NCI-H146 treated with DMSO at 0.1 percent for 48 hours (cell line): ENCODE results near the gene PRELID2.
"Not testable (repeated sequence)": the region's sequence is repeated elsewhere in the genome, so short reads cannot be mapped to it uniquely, and the experiment has no call there.

ENCODE experiments used
- DNase-seq: peaks from one replicate; lab custom pipeline; 2025; ENCODE audit not compliant: unreplicated experiment; lab: John Stamatoyannopoulos, UW

PRELID2 gene

GRCh38 chr5:145752534-145752933 lies 82.6 kb downstream of the PRELID2 start:
- DNase-seq = no peak

GRCh38 chr5:145750199-145750598 lies 84.9 kb downstream of the PRELID2 start:
- DNase-seq = no peak

- no peak for DNase-seq
Measured at GRCh38 chr5:145743396-145744061, 91.6 kb downstream of the PRELID2 start.

DNA sequence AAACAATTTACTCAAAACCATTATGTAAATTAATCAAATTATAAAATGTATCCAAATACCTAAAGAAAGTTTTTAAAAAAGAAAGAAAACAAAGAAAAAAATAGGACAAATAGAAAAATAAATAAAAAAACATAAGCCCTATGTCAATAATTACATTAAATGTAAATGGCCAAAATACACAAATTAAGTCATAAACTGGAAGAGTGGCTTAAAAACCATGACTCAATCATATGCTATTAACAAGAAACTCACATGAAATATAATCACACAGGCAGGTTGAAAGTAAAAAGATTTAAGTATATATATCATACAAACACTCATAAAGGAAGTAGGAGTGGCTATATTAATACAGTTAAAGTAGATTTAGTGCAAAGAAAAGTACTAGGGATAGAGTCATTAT lies 95.3 kb downstream of the PRELID2 start:
- no peak for DNase-seq

GRCh38 chr5:145738227-145738626 lies 96.9 kb downstream of the PRELID2 start:
- no peak for DNase-seq

DNA sequence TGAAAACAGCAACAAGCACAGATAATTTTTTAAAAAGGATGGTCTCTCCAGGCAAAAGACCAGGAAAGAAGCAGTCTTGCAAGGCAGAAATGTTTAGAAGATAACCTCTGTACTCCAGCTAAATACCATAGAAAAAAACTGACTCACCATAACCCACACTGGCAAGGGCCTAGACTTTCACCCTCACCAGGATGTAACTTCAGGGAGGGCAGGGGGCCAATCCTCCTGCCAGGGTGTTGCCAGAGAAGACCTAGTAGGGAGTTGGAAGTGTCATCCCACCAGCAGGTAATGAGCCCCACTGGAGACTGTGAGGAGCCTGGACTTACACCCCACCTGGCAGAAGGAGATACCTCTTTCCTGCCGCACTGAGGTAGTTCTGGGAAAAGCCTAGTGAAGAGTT lies 97.6 kb downstream of the PRELID2 start:
- DNase-seq = no peak

GRCh38 chr5:145729956-145730355 lies 105.2 kb downstream of the PRELID2 start:
- not testable (repeated sequence) for DNase-seq

GRCh38 chr5:145723516-145723915 lies 111.6 kb downstream of the PRELID2 start:
- no peak for DNase-seq

GRCh38 chr5:145718956-145719355 lies 116.2 kb downstream of the PRELID2 start:
- DNase-seq = no peak

GRCh38 chr5:145715412-145715811 lies 119.7 kb downstream of the PRELID2 start:
- DNase-seq = no peak

- no peak for DNase-seq
Measured at GRCh38 chr5:145712245-145712644, 122.9 kb downstream of the PRELID2 start.

DNA sequence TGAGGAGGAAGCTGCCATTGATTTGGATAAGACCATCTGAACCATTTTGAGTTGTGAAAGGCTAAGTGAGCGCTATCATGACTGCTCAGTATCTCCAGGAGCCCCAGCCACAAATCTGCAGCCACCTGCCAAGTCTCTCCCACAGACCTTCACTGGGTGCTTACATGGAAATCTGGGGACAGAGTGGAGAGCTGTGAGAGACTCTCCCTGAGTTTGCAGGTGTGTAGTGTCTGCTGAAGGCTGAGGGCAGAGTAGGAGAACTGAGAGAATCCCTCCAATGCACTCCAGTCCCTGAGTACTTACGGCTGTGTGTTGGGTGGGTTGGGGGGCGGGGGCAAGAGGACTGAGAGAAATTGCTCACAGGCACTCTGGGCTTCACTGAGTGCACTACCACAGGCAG lies 123.7 kb downstream of the PRELID2 start:
- no peak for DNase-seq
